ENCODE data around the gene PRKAG2.
"Not testable (repeated sequence)": the region's sequence is repeated elsewhere in the genome, so short reads cannot be mapped to it uniquely, and the experiment has no call there.

Gene PRKAG2

GRCh38 chr7:151832138-151832537 is 44.8 kb downstream of the PRKAG2 start:
- no peak for DNase-seq

- DNase-seq = no peak
Observed at GRCh38 chr7:151831606-151832005, 45.3 kb downstream of the PRKAG2 start.

- DNase-seq = no peak
Observed at GRCh38 chr7:151830121-151830830, 46.6 kb downstream of the PRKAG2 start.

GRCh38 chr7:151829707-151830106 is 47.2 kb downstream of the PRKAG2 start:
- no peak for DNase-seq

GRCh38 chr7:151827620-151828019 is 49.3 kb downstream of the PRKAG2 start:
- DNase-seq = no peak

- not testable (repeated sequence) for DNase-seq
Observed at GRCh38 chr7:151826316-151826715, 50.6 kb downstream of the PRKAG2 start.

- DNase-seq = no peak
Observed at GRCh38 chr7:151825721-151826120, 51.2 kb downstream of the PRKAG2 start.

GRCh38 chr7:151824373-151824933 is 52.5 kb downstream of the PRKAG2 start:
- no peak for DNase-seq

GRCh38 chr7:151823566-151824372 is 53.1 kb downstream of the PRKAG2 start:
- DNase-seq = no peak

GRCh38 chr7:151822541-151823181 is 54.3 kb downstream of the PRKAG2 start:
- no peak for DNase-seq

GRCh38 chr7:151821806-151822540 is 54.9 kb downstream of the PRKAG2 start:
- no peak for DNase-seq

- no peak for DNase-seq
Observed at GRCh38 chr7:151821226-151821625, 55.7 kb downstream of the PRKAG2 start.

GRCh38 chr7:151820491-151821105 is 56.3 kb downstream of the PRKAG2 start:
- DNase-seq = no peak

GRCh38 chr7:151819866-151820265 is 57.0 kb downstream of the PRKAG2 start:
- DNase-seq = no peak

GRCh38 chr7:151818674-151819519 is 58.0 kb downstream of the PRKAG2 start:
- DNase-seq = no peak

- no peak for DNase-seq
Observed at GRCh38 chr7:151817981-151818673, 58.8 kb downstream of the PRKAG2 start.

- no peak for DNase-seq
Observed at GRCh38 chr7:151817315-151817690, 59.6 kb downstream of the PRKAG2 start.

GRCh38 chr7:151816562-151817314 is 60.2 kb downstream of the PRKAG2 start:
- DNase-seq = no peak

GRCh38 chr7:151815419-151815818 is 61.5 kb downstream of the PRKAG2 start:
- DNase-seq = no peak

Data from activated CD4-positive, alpha-beta T cell treated with anti-CD3 and anti-CD28 coated beads, Interleukin-2, Interleukin-6, amounts not matched to agents 100 ng/mL and 50 ng/mL, durations not matched to agents 16 hours and 8 hours (primary cell).